HG02973 (cell line): ENCODE data around the gene OR2AG2.

ENCODE experiments used
- ATAC-seq: cut with Tn5 transposase; IDR thresholded peaks from one replicate; pipeline ENCODE4 v1.9.1; 2021; ENCODE audit warnings: moderate library complexity; ENCODE audit not compliant: unreplicated experiment

OR2AG2 gene

GRCh38 chr11:6742260-6742659 lies 29.5 kb downstream of the OR2AG2 start:
- no peak for ATAC-seq

GRCh38 chr11:6738590-6738989 lies 33.2 kb downstream of the OR2AG2 start:
- no peak for ATAC-seq

DNA sequence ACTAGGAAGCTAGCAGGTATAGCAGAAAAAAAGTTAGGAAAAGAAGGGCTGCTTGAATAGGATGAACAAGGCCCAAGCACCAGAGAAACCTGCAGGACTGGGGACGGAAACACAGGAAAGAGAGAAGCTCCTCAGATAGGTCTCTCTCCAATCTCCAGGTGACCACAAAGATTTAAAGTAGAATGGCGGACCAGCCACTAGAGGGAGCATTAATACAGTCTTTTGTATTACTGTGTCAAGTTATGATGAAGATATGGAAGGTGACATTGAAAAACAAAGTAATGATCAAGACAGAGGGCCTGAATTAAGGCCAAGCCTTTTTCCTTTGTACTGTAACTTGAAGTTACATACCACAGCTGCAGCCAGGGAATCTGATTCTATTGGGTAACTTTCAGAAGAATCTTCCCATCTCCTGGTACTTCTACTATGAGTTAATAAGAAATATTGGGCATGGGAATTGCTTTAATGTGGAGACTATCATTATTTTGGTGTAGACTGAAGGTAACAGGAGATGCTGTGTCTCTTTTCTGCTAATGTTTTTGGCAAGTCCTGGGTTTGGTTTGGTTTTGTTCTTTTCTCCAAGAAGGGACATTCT lies 33.8 kb downstream of the OR2AG2 start:
- ATAC-seq: no peak

DNA sequence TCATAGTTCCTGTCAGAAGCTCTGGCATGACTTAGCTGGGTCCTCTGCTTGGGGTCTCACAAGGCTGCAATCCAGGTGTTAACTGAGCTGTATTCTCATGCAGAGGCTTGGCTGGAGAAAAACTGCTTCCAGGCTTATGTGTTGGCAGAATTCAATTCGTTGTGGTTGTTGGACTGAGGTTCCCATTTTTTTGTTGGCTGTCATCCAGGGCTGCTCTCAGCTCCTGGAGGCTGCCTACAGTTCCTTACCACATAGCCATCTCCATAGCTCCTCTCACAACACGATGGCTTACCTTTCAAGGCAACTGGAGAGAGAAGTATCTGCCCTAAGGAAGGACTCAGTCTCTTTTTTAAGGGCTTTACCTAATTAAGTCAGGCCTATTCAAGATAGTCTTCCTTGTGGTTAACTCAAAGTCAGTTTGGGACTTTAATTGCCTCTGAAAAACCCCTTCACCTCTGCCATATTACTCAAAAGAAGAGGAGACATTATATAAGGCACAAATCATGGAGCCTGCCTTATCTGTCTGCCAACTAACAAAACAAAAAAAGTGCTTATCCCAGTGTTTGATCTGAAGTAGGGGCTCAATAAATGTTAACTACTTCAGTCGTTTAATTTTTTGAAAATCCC lies 35.2 kb downstream of the OR2AG2 start:
- no peak for ATAC-seq

- ATAC-seq: no peak
Observed at GRCh38 chr11:6735306-6735705, 36.5 kb downstream of the OR2AG2 start.

DNA sequence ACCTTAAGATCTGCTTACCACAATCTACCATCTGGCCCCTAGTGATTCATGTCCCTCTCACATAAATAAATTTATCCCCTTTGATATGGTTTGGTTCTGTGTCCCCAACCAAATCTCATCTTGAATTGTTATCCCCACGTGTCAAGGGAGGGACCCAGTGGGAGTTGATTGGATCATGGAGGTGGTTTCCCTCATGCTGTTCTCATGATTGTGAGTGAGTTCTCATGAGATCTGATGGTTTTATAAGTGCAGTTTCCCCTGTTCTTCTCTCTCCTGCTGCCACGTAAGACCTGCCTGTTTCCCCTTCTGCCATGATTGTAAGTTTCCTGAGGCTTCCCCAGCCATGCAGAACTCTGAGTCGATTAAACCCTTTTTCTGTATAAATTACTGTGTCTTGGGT lies 37.2 kb downstream of the OR2AG2 start:
- no peak for ATAC-seq

- no peak for ATAC-seq
Observed at GRCh38 chr11:6733326-6734275, 38.2 kb downstream of the OR2AG2 start.

GRCh38 chr11:6727971-6728760 lies 43.6 kb downstream of the OR2AG2 start:
- ATAC-seq: no peak

DNA sequence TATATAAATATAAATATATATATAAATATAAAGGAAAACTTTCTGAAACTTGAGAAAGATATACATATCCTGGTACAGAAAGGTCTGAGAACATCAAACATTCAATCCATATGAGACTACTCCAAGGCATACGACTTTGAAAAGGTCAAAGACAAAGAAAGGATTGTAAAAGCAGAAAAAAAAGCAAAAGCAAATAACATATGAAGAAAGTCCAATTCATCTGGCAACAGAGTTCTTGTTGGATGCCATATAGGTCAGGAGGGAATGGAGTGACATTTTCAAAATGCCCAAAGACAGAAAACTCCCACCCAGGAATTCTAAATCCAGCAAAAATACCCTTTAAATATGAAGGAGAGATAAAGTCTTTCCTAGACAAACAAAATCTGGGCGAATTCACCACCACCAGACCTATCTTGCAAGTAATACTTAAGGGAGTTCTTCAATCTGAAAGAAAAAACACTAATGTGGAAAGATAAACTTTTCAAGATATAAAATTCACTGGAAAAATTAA lies 46.3 kb downstream of the OR2AG2 start:
- ATAC-seq: no peak

GRCh38 chr11:6724013-6724412 lies 47.8 kb downstream of the OR2AG2 start:
- ATAC-seq: no peak

- ATAC-seq: no peak
Observed at GRCh38 chr11:6721343-6721742, 50.4 kb downstream of the OR2AG2 start.

GRCh38 chr11:6719576-6719975 lies 52.2 kb downstream of the OR2AG2 start:
- no peak for ATAC-seq

DNA sequence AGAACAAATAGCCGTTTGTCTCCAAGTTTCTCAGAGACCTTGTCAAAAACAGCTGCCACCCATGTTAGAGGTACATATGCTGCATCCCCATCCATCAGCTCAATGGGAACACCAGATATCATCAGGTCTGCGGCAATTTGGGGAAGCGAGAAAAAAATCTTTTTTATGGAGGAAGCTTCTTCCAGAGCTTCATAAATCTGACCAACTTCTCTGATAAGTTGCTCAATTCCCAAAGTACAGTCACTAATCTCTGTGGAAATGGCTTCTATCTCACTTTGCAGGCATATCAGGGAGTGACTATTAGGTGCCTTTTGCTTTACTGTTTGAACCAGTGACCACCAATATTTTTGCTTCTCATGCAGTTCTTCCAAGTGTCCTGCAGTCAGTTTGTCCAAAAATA lies 54.4 kb downstream of the OR2AG2 start:
- ATAC-seq: no peak
